Thyroid gland (tissue), 4 donors: Measurements from ENCODE around the gene DRC1. TPM values are rescaled to one million over a fixed set of nuclear protein-coding genes. Genes with fewer than 3 reads are reported as not detected.

Experiments used
- DNase-seq, 2 donors: peaks; one replicate each; pipeline ENCODE4 v3.0.0-alpha.2; 2019
- H3K27ac ChIP-seq, 3 donors: fragments of 200-600 bp; sonication (generic); 1 replicate in 2 of 3; 2 replicates in 1 of 3; pipeline ENCODE4 v1.5.1; 2016 to 2019; ENCODE audit warnings: mild to moderate bottlenecking in 1 of 3, moderate library complexity in 1 of 3
- H3K27me3 ChIP-seq: fragments of 200-600 bp; sonication (generic); one replicate; pipeline ENCODE4 v1.5.1; 2019
- H3K36me3 ChIP-seq, 2 donors: fragments of 200-600 bp; sonication (generic); one replicate each; pipeline ENCODE4 v1.5.1; 2016 to 2019
- H3K4me1 ChIP-seq, 2 donors: fragments of 200-600 bp; sonication (generic); one replicate each; pipeline ENCODE4 v1.5.1; 2017 to 2019
- H3K4me3 ChIP-seq, 3 donors: fragments of 200-600 bp; sonication (generic); replicated peaks in 1 of 3; 1 replicate in 2 of 3; 2 replicates in 1 of 3; pipeline ENCODE4 v1.5.1; 2016; ENCODE audit warnings: mild to moderate bottlenecking in 1 of 3
- H3K9me3 ChIP-seq: fragments of 200-600 bp; sonication (generic); one replicate; pipeline ENCODE4 v1.5.1; 2017
- CTCF ChIP-seq, 6 experiments: fragments of 200-600 bp in 3 of 6; fragments of 450-650 bp in 3 of 6; sonication (generic) in 3 of 6; IDR thresholded peaks; one replicate each; pipeline ENCODE4 v1.5.1; 2016 to 2019; ENCODE audit warnings: antibody characterized with exemption in 6 of 6, mild to moderate bottlenecking in 2 of 6, inconsistent platforms in 1 of 6, moderate library complexity in 1 of 6
- POLR2A ChIP-seq, 2 donors: fragments of 450-650 bp; IDR thresholded peaks; one replicate each; pipeline ENCODE4 v1.6.1; 2017; ENCODE audit warnings: antibody characterized with exemption in 2 of 2, mild to moderate bottlenecking in 2 of 2, moderate library complexity in 1 of 2
- WGBS, 2 donors: methylation state at CpG; one replicate each; pipeline ENCODE4 v1.1.5; 2017; 5-methylcytosine and 5-hydroxymethylcytosine counted together
- intact Hi-C: fragments of 100-400 bp; cut with DNase I; formaldehyde crosslinking; loops from one replicate; pipeline ENCODE4 v1.15.1; 2023
- total RNA-seq, 4 donors: library from RNA; depleted of rRNA; stranded (reverse); fragments of >200 nt; gene quantifications; one replicate each; pipeline ENCODE4 v1.2.3, GENCODE V29; 2016

Gene DRC1
- total RNA-seq, 4 donors from 2014 or later = not detected

- no peak for DNase-seq
- TF ChIP-seq CTCF (IDR thresholded peaks at IDR 0.05) (no peak), POLR2A (IDR thresholded peaks at IDR 0.05) (no peak)
- Histone ChIP-seq H3K4me1 (peaks cover 0 to 17% of the 10 kb centered on the region in 2 donors), H3K4me3 (no peak overlapping the region), H3K27me3 (no peaks in the 10 kb centered on the region), H3K36me3 (no peaks in the 10 kb centered on the region), H3K9me3 (no peaks in the 10 kb centered on the region), H3K27ac (no peak overlapping the region)
- intact Hi-C loops = no loop called here
- 91% methylated on average over 2 of the region's 2 CpGs for WGBS, 2 donors
These were observed 44.9 kb upstream of the DRC1 start for GRCh38 chr2:26356771-26357170.

- Histone ChIP-seq H3K36me3 (no peaks in the 10 kb centered on the region), H3K9me3 (no peaks in the 10 kb centered on the region), H3K4me3 (no peak overlapping the region), H3K27ac (no peak overlapping the region), H3K27me3 (no peaks in the 10 kb centered on the region), H3K4me1 (peaks cover 0 to 14% of the 10 kb centered on the region in 2 donors)
- DNase-seq = no peak
- TF ChIP-seq POLR2A (IDR thresholded peaks at IDR 0.05) (no peak), CTCF (IDR thresholded peaks at IDR 0.05) (no peak)
- 89 to 91% methylated on average over 4 of the region's 4 CpGs for WGBS, 2 donors
- intact Hi-C loops = no loop called here
These were observed 41.7 kb upstream of the DRC1 start for GRCh38 chr2:26359886-26360473.

DNA sequence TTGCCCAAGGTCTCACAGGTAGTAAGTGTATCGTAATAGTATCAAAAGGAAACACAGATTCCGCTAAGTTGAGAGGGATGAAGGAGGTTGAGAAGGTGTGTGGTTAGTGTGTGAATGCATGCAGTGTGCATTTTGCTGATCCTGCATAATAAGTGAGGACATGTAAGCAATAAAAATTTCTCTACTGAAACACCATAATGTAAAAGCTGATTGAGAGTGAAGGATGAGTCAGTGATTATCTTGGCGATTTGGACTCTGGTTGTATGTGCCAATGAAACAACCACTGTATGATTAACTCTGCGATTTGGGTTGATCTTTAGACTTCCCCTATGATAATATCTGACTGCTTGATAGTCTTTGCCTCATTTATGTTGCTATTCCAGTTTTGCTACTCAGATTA lies 38.4 kb upstream of the DRC1 start:
- intact Hi-C loops = no loop called here
- Histone ChIP-seq H3K36me3 (peaks cover 0 to 4% of the 10 kb centered on the region in 2 donors), H3K9me3 (no peaks in the 10 kb centered on the region), H3K4me3 (no peak overlapping the region), H3K4me1 (peaks cover 0 to 3% of the 10 kb centered on the region in 2 donors), H3K27ac (no peak overlapping the region), H3K27me3 (no peaks in the 10 kb centered on the region)
- TF ChIP-seq CTCF (IDR thresholded peaks at IDR 0.05) (no peak), POLR2A (IDR thresholded peaks at IDR 0.05) (no peak)
- DNase-seq = no peak
- 87 to 91% methylated on average over 4 of the region's 4 CpGs for WGBS, 2 donors

DNA sequence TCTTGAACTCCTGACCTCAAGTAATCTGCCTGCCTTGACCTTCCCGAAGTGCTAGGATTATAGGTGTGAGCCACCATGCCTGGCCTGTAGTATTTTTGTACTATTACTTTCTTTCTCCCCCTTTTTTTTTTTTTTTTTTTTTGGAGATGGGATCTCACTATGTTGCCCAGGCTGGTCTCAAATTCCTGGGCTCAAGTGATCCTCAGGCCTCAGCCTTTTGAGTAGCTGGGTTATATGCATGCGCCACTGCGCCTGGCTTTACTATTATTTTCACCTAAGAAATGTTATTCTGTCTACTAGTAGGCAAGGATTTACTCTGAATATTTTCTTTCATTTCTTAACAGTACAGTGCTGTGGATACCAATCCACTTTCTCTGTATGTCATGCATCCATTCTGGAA lies 37.8 kb upstream of the DRC1 start:
- Histone ChIP-seq H3K4me1 (peaks cover 0 to 3% of the 10 kb centered on the region in 2 donors), H3K9me3 (no peaks in the 10 kb centered on the region), H3K4me3 (no peak overlapping the region), H3K27ac (no peak overlapping the region), H3K36me3 (peaks cover 0 to 4% of the 10 kb centered on the region in 2 donors), H3K27me3 (no peaks in the 10 kb centered on the region)
- TF ChIP-seq CTCF (IDR thresholded peaks at IDR 0.05) (no peak), POLR2A (IDR thresholded peaks at IDR 0.05) (no peak)
- WGBS, 2 donors = 85 to 97% methylated on average over 3 of the region's 3 CpGs
- no peak for DNase-seq
- intact Hi-C loops = no loop called here

DNA sequence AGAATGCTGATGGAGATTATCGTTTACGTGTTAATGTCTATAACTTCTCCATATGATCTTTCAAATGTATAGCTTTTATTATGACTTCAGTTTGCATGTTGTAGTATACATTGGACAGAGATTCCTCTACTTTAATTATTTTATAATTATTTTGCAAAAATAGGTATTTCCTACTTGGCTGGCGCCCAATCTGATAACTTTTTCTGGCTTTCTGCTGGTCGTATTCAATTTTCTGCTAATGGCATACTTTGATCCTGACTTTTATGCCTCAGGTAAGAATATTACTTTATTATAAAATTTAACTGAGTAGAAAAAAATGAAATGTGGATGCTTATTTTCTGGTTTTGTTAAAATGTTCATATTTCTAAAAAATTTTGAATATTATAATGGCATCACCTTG lies 37.1 kb upstream of the DRC1 start:
- TF ChIP-seq CTCF (IDR thresholded peaks at IDR 0.05) = no peak
- TF ChIP-seq POLR2A (IDR thresholded peaks at IDR 0.05) = no peak
- H3K9me3 ChIP-seq = no peaks in the 10 kb centered on the region
- peaks cover 0 to 4% of the 10 kb centered on the region in 2 donors for H3K36me3 ChIP-seq
- no peak overlapping the region for H3K4me3 ChIP-seq
- intact Hi-C loops = no loop called here
- DNase-seq = no peak
- H3K4me1 ChIP-seq = peaks cover 0 to 3% of the 10 kb centered on the region in 2 donors
- no peak overlapping the region for H3K27ac ChIP-seq
- H3K27me3 ChIP-seq = no peaks in the 10 kb centered on the region
- 94 to 95% methylated on average over 4 of the region's 4 CpGs for WGBS, 2 donors
